SW 1271 (cell line): Measurements from ENCODE around the gene CLPTM1L.
"Not testable (repeated sequence)": the region's sequence is repeated elsewhere in the genome, so short reads cannot be mapped to it uniquely, and the experiment has no call there.

Source experiments
- DNase-seq, 2 experiments: peaks; one replicate each; lab custom pipeline; 2025; lab: John Stamatoyannopoulos, UW

Gene CLPTM1L

DNA sequence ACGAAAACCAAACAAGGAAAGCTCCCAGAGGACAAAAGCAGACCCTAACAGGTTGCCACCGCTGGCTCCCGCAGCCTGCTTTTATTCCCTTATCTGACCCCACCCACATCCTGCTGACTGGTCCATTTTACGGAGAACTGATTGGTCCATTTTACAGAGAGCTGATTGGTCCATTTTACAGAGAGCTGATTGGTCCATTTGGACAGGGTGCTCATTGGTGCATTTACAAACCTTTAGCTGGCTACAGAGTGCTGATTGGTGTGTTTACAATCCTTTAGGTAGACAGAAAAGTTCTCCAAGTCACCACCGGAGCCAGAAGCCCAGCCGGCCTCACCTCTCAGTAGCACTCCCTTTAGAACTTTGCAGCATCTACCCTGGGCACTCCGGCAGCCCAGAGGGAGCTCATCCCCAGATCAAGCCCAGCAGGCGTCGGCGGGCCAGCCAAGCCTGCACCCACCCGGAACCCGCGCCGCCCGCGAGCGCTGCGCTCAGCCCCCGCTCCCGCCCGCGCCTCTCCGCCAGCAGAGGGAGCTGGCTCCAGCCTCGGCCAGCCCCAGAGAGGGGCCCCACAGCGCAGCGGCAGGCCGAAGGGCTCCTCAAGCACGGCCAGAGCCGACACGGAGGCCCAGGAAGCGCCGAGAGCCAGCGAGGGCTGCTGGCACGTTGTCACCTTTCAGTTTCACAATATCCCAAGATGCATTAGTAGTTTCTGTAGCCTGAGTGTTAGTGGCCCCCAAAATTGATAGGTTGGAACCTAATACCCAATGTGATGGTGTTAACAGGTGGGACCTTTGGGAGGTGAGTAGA lies 35.3 kb upstream of the CLPTM1L start:
- DNase-seq, result no peak

DNA sequence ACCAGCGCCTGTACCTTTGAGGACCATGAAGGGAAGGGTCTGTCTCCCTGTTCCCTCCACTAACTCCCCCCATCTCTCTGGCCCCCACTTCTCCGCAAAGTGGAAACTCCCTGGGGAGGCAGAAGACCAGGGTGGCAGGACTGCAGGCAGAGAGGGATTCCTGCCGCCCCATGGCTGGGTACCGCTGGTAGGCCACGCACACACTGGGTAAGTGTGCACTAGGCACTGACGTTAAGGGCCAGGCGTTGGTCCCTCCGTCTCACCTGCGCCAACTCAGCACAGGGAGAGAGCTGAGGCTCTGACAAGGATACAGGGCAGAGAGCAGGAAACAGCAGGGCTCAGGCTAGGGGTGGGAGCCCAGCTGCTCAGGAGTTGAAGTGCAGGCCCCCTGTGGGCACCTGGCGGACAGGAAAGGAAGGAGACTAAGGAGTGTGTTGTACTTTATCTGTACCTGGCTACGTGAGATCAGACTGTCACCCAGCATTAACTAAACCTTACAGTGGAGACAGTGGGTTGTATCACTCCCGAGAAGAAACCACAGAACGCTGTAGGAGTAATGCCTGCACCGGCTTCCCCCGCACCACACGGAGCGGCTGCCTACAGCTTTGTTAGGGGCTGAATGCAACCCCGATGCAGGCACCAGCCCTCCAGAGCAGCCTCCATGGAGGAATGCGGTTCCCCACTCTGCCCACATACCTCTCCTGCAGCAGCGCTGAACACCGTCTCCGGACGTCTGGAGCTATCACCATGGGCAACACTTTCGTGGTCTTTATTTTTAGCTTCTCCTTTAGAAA lies 34.2 kb upstream of the CLPTM1L start:
- no peak for DNase-seq

DNA sequence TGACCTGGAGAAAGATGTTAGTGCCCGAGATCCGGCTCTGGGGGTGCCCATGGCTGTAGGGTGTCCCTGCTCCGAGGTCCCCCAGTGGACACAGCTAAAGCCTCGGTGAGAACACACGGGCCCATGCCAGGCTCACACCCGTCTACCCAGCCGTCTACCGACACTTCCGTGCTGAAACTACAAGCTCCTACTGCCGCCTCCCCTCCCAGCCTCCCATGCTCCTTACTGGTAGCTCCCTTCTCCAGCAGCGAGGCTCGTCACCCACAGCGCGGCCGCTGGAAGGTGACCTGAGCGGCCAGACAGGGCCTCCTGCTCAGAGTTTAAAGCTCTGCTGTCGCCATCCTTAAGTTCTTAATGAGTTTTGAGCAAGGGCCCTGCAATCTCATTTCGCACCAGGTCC lies 33.2 kb upstream of the CLPTM1L start:
- no peak for DNase-seq

DNA sequence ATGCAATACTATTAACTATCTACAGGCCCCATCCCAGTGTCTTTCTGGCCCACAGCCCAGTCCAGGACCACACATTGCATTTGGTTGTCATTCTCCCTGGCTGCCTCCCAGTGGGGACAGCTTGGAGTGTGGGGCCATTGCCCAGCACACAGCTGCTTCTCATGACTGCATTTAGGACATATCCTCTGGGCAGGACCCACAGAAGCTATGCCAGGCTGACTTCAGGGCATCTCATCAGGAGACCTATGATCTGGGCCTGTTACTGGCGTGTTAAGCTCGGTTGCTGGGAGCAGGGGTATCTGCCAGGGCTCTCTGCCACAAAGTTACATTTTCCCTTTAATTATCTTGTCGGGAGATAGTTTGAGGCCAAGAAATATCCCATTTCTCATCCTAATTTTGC lies 32.1 kb upstream of the CLPTM1L start:
- no peak for DNase-seq

DNA sequence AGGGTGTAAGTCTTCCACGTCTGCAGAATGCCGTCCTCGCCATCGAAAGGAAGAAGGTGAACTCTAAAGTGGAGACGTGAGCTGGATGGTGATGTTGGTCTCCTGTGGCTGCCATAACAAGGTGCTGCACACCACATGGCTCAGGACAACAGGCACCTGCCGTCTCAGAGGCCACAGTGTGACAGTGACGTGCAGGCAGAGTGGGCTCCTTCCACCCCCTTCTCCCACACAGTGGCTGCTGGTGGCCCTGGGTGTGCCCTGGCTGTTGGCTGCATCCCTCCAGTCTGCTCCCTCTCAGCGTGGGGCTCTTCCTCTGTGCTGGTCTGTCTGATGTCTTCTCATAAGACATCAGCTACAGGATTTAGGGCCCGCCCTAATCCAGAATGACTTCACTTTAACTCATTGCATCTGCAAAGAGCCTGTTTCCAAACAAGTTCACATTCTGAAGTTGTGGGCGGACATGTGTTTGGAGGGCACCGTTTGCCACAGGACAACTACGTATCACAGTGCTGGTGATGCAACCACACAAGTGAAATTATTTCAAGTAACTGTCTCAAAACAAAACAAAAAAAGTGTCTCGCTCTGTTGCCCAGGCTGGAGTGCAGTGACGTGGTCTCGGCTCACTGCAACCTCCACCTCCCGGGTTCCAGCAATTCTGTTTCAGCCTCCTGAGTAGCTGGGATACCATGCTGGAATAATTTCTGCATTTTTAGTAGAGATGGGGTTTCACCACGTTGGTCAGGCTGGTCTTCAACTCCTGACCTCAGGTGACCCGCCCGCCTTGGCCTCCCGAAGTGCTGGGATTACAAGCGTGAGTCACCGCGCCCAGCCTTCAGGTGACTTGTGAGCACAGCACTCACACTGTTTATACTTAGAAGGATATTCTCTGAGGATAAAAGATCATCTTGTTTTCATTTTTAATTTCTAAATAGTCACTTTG lies 31.2 kb upstream of the CLPTM1L start:
- no peak for DNase-seq

DNA sequence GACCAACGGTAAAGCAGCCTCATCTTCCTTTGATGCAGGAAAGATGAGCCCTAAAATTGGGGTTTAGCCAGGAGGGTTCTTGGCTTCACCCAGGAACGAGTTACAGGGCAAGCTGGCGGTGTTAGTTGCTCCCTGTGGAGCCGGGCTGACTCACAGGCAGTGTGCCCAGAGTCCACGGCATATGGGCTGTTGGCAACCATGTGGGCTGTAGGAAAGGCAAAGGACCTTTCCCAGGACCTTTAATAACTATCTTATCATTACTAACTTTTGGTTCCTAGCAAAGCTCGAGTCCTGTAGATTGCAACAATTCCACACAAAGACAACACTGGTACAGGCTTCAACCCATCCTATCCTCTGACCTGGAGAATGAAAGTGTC lies 29.8 kb upstream of the CLPTM1L start:
- no peak for DNase-seq

DNA sequence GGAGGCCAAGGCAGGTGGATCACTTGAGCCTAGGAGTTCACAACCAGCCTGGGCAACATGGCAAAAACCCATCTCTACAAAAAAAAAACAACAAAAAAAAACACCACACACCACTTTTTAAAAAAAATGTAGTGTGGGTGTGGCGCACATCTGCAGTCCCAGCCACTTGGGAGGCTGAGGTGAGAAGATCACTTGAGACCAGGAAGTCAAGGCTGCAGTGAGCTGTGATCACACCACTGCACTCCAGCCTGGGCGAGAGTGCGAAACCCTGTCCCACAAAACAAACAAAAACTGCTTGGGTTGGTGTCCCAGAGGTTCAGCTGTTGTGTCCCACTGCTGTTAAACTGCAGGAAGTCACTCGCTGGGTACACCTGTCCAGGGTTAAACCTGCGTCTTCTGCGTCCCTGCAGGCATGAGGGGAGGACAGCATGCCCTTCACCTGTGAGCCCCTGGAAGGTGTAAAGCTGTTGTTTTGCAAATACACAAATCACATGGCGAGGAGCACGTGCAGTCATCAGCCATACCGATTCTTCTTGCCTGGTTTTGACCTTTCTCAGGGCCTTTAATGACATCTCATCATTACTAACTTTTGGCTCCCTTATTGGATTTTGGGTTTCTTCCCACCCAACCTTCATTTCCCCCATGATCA lies 29.3 kb upstream of the CLPTM1L start:
- no peak for DNase-seq

DNA sequence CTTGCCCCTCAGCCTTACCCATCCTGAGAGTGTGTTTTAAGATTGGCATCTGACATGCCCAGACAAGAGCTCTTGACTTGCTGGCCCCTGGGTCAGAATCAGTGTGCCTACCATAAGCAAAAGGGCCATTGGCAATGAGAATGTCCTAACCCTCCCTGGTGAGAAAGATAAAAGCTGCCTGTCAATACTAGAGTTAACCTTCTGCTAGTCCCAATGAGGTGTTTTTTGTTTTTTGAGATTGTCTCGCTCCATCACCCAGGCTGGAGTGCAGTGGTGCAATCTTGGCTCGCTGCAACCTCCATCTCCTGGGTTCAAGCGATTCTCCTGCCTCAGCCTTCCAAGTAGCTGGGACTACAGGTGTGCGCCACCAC lies 27.1 kb upstream of the CLPTM1L start:
- not testable (repeated sequence) for DNase-seq

DNA sequence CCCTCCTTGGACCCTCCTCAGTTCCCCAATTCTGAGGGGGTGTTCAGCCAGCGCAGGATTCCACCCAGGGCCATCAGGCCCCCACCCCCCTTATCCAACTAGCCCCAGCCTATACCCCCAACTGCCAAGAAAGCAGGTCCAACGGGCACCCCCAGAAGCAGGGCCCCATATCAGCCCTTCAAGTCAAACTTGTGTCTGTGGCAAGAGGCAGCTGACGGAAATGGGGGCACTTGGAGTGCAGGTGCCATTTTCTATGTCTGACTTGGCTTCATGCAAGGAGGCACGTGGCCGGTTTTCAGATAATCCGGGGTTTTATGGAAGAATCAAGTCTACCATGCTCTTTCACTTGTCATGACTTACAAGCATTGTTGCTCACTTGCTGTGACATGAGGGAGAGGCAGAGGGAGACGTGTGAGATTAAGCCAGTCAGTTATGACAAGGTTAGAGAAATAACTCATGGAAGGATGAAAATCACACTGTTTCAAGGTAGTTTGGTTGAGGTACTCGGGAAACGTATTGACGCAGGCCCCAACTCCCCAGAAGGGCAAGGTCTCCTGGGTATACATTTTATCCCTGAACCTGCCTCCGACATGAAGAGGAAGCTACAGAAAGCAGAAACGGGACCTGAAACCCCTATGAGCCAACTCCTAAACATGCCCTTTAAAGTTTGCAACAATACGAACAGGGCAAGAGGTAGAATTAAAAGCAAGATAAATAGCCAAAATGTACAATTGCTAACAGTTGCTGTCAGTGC lies 26.5 kb upstream of the CLPTM1L start:
- no peak for DNase-seq

DNA sequence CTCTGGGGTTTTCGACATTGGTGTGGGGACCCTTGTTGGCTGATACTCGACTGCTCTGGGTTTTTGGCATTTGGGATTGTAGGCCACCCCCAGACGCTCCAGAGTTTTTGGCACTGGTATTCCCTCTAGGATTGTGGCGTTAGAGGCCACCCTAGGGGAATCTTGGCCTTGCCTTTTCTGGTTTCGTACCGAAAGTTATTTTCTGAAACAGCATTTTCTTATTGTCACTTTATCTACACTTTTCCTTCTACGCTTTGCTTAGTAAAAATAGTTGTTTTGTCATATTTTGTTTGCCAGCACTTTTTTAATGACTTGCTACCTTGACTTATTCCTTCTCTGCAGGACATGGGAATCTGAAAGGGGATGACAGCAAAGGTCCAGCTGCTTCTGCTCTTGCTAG lies 25.1 kb upstream of the CLPTM1L start:
- DNase-seq, result no peak

DNA sequence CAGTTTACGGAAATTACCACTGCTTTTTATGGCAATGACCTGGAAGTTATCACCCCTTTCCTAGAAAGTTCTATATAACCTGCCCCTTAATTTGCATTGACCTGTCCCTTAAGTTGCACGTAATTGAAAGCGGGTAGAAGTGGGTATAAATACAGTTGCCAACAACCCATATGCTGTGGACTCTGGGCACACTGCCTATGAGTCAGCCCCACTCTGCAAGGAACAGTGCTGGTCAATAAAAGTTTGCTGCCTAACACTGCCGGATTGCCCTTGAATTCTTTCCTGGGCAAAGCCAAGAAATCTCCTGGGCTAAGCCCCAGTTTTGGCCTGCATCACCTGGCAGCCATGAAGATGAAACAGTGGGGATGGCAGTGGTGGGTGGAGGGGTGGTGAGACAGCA lies 23.9 kb upstream of the CLPTM1L start:
- DNase-seq, result no peak

DNA sequence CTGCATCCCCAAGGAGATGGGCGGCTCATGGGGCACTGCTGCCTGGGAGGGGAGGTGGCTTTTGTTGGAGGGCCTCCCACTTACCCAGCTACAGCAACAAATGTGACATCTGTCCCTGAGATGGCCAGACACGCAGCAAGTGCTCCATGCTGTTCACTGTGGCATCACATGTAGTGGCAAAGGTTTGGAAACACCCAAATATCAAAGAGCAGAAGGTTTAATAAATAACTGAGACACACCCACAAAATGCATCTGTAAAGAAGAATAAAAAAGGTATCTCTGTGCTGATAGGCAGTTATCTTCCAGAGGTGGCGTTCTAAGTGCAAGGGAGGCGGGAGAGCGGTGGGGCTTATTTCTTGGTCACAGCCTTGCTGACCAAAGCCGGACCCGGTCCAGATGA lies 23.3 kb upstream of the CLPTM1L start:
- no peak for DNase-seq

DNA sequence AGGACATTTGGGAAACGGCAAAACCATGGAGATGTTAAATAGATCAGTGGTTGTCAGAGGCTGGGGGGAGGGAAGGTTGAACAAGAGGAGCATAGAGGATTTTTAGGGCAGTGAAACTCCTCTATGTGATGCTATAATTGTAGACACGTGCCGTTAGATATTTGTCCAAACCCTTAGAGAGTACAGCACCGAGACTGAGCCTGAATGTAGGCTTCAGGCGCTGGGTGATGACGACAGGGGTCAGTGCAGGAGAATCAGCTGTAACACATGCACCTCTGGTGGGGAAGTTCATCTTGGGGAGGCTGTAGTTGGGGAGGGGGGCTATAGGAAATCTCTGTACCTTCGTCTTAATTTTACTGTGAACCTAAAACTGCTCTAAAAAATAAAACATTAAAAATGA lies 22.2 kb upstream of the CLPTM1L start:
- DNase-seq, result no peak

DNA sequence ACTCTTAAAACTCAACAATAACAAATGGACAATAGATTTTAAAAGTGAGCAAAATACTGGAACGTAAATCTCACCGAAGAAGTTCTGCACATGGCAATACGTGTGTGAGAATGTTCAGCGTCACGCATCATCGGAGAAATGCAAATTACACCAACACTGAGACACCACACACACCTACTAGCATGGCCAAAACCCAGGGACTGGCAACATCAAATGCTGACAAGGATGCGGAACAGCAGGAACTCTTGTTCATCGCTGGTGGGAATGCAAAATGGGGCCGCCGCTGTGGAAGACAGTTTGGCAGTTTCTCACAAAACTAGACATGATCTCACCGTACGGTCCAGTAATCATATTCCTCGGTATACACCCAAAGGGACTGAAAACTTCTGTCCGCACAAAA lies 21.6 kb upstream of the CLPTM1L start:
- DNase-seq, result no peak

DNA sequence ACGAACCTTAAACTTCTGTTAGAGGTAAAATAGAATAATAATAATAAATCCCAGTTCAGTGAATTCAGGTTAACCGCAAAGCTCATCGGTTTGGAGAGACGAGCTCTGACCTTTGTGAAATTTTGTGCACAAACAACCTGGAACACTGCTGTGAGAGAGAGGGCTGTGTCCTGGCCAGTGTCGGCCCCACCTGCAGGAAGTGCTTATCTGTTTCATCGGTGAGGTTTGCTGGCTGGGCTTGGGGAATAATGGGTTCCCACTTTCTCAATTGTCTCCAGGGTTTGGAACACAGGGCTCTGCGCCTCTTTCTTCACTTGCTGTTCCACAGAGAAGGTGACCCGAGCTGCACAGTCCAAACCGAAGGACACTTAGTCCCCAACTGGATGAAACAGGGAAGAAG lies 19.3 kb upstream of the CLPTM1L start:
- no peak for DNase-seq

DNA sequence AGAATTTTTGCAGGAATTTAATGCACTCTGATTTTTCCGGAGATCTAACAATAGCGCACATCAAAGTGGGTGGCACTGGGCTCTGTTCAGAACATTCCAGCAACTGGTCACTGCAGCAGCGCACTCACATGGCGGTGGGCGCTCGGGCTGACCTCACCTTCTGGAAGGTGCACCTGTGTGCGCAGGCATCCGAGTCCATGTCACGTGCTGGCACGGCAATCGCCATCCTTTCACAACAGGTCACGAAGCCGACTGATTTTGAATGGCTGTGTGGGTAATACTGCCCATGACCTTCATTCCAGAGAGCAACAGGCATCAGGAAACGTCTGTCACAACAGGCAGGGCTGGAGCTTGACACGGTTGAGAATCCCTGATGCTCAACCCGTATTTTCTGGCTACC lies 18.7 kb upstream of the CLPTM1L start:
- no peak for DNase-seq

DNA sequence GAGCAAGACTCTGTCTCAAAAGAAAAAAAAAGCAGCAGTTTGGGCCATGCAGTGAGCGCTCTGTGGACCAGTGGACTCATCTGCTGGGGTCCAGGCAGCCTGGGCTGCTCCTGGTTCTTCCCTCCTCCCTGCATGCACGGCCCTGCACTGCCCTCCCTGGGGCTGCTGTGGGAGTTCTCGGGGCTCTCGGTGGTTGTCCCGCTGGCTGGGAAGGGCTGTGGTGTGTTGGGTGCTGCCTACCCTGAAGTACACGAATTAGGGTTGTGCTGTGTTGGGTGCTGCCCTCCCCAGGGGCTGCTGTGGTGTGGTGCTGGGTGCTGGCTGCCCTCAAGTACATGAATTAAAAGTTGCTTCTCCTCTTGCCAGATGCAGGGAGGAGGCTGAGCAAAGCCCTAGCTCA lies 18.3 kb upstream of the CLPTM1L start:
- no peak for DNase-seq

DNA sequence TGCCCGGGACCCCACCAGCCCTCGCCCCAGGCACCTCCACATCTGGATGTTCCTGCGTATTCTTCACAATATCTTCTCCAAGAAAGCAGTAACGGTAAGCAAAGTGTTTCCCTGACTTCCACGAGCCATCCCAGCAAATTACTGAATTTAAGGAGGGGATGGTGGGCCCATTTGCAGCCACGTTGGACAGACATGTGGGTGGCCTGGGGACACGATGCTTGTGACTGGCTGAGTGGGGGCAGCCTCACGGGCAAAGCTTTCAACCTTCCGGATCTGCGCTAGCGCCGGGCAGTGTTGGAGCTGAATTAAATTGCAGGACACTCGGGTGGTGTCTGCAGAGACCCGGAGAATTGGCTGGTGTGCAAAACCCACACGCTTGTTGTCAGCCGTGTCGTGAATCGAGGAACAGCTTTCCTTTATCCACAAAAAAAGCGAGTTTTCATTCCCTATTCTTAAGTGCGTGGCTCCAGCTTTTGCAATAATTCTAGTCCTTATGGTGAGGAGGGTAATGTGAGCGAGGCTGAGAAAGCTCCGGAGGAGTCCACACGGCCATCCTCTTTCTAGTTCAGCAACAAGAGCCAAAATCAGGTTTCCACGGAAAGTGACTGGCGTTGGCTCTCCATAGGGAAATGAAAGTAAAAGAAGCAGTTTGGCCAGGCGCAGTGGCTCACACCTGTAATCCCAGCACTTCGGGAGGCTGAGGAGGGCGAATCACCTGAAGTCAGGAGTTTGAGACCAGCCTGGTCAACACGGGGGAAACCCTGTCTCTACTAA lies 17.5 kb upstream of the CLPTM1L start:
- DNase-seq, result no peak

DNA sequence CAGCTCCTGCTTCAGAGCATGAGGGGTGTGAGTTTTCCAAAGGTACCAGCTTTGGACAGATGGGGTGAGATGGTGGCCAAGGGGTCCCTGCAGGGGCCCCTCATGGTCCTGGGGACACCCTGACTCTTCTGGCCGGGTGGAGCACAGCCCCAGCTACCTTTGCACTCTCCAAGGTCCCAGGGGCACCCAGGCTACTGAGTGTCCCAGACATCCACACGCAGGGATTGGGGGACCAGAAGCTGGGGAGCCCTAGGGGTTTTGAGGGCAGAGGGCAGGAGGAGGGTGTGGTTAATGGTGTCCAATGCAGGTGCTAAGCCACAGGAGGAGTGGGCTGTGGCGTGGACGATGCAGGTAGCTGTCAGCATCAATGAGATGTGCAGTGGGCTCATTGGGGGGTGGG lies 16.0 kb upstream of the CLPTM1L start:
- DNase-seq, result no peak

DNA sequence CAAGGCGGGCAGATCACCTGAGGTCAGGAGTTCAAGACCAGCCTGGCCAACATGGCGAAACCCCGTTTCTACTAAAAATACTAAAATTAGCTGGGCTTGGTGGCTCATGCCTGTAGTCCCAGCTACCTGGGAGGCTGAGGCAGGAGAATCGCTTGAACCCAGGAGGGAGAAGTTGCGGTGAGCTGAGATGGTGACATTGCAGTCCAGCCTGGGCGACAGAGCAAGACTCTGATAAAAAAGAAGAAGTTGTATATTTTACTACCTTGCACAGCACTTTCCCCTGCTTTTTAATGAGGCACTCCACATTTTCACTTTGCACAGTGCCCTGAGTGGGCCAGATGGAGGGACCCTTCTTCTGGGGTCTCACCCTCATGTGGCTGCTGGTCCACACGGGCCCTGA lies 15.5 kb upstream of the CLPTM1L start:
- not testable (repeated sequence) for DNase-seq

DNA sequence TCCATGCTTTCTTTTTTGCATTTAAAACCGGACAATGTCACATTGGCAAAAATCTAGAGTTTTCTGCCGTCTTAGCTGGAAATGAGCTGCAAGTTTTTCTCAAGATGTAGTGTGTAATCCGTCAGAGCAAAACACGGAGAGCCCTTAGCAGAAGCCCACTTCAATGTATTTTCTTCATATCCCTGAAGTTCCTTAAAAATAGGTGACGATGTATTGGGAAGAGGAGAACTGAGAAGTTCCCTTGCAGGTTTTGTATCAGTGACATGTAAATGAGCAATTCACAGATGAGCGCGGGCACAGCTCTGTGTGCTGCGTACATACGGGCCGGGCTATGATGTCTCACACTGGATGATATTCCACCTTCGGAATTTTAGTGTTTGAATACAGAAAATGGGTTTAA lies 14.8 kb upstream of the CLPTM1L start:
- no peak for DNase-seq
